Esophagus squamous epithelium (tissue), 5 donors: ENCODE results near the gene CH25H. TPM values are rescaled to one million over a fixed set of nuclear protein-coding genes. Genes with fewer than 3 reads are reported as not detected.
A peak's percentile ranks its signal among the peaks of the same experiment; 100 is the strongest.
"Not testable (repeated sequence)": the region's sequence is repeated elsewhere in the genome, so short reads cannot be mapped to it uniquely, and the experiment has no call there.

ENCODE experiments used
- DNase-seq: peaks from one replicate; lab custom pipeline; 2025; lab: John Stamatoyannopoulos, UW
- H3K27ac ChIP-seq, 4 donors: fragments of 200-600 bp; sonication (generic); one replicate each; pipeline ENCODE4 v1.5.1; 2016 to 2019; ENCODE audit warnings: mild to moderate bottlenecking in 1 of 4
- H3K27me3 ChIP-seq, 4 donors: fragments of 200-600 bp; sonication (generic); 1 replicate in 3 of 4; 2 replicates in 1 of 4; pipeline versions ENCODE4 v1.5.1 to v1.6.0; 2017 to 2021; ENCODE audit warnings: antibody characterized with exemption in 1 of 4
- H3K36me3 ChIP-seq, 3 donors: fragments of 200-600 bp; sonication (generic); one replicate each; pipeline ENCODE4 v1.5.1; 2016 to 2019
- H3K4me1 ChIP-seq, 3 donors: fragments of 200-600 bp; sonication (generic); one replicate each; pipeline ENCODE4 v1.5.1; 2017 to 2019
- H3K4me3 ChIP-seq, 4 donors: fragments of 200-600 bp; sonication (generic); 1 replicate in 3 of 4; 2 replicates in 1 of 4; pipeline ENCODE4 v1.5.1; 2016 to 2019; ENCODE audit warnings: mild to moderate bottlenecking in 2 of 4, moderate library complexity in 1 of 4
- H3K9me3 ChIP-seq, 3 donors: fragments of 200-600 bp; sonication (generic); one replicate each; pipeline ENCODE4 v1.5.1; 2016 to 2019
- POLR2A ChIP-seq, 4 donors: fragments of 450-650 bp; IDR thresholded peaks; one replicate each; pipeline ENCODE4 v1.6.1; 2017; ENCODE audit warnings: antibody characterized with exemption in 4 of 4, mild to moderate bottlenecking in 4 of 4, moderate library complexity in 3 of 4
- WGBS, 2 donors: methylation state at CpG; one replicate each; pipeline ENCODE4 v1.1.5; 2018; 5-methylcytosine and 5-hydroxymethylcytosine counted together
- intact Hi-C: fragments of 100-400 bp; cut with DNase I; formaldehyde crosslinking; loops from one replicate; pipeline ENCODE4 v1.15.0; 2022
- total RNA-seq, 4 donors: library from RNA; depleted of rRNA; stranded (reverse); fragments of >200 nt; gene quantifications; one replicate each; pipeline ENCODE4 v1.1.0, GENCODE V29; 2016
- TF ChIP-seq, protein P1 (sequence below), 6 experiments: fragments of 450-650 bp in 4 of 6; fragments of 200-600 bp in 2 of 6; sonication (generic) in 2 of 6; IDR thresholded peaks; one replicate each; pipeline ENCODE4 v1.5.1; 2016 to 2019; ENCODE audit warnings: antibody characterized with exemption in 6 of 6, mild to moderate bottlenecking in 4 of 6, moderate library complexity in 4 of 6
- donor health status: DM: yes; HTN: yes; CAD: no.

Gene CH25H, protein sequence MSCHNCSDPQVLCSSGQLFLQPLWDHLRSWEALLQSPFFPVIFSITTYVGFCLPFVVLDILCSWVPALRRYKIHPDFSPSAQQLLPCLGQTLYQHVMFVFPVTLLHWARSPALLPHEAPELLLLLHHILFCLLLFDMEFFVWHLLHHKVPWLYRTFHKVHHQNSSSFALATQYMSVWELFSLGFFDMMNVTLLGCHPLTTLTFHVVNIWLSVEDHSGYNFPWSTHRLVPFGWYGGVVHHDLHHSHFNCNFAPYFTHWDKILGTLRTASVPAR
- total RNA-seq, result 10 to 100 TPM in 2 of 4 donors, 1 to 10 TPM in 2; 6.4 to 27.8 (median 11.5) TPM

DNA sequence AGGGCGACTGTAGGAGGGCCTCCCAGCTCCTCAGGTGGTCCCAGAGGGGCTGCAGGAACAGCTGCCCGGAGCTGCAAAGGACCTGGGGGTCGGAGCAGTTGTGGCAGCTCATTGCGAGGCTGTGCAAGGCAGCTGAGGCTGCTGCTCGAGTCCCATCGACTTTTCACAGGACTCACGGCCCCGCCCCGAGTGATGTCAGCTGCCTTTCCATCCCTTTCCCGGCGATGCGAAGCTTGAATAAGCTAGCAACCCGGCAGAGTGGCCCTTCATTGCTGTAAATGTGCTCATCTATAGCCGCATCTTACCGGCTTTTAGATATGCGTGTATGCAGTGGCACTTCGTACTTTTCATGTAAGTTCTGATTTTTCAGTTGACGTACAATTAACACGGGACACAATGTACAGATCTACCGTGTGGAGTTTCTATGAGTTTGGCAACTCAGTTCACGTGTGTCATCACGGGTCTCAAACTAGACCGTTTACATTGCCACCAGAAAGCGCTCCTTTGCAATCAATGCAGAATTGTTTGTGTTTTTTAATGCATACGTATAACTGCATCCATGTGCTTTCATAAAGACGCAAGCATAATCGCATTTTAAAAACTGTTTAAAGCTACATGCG, at the start of gene CH25H:
TSS of gene CH25H (minus strand) at position 137 of the 620 bp plus-strand sequence. CDS start at position 112, 25 bp downstream.
- DNase-seq, result no peak
- H3K27me3 ChIP-seq, result peaks cover 0 to 11% (median 0%) of the 10 kb centered on the region in 4 donors
- H3K4me1 ChIP-seq, result peaks cover 17 to 63% (median 24%) of the 10 kb centered on the region in 3 donors
- TF ChIP-seq, protein P1, sequence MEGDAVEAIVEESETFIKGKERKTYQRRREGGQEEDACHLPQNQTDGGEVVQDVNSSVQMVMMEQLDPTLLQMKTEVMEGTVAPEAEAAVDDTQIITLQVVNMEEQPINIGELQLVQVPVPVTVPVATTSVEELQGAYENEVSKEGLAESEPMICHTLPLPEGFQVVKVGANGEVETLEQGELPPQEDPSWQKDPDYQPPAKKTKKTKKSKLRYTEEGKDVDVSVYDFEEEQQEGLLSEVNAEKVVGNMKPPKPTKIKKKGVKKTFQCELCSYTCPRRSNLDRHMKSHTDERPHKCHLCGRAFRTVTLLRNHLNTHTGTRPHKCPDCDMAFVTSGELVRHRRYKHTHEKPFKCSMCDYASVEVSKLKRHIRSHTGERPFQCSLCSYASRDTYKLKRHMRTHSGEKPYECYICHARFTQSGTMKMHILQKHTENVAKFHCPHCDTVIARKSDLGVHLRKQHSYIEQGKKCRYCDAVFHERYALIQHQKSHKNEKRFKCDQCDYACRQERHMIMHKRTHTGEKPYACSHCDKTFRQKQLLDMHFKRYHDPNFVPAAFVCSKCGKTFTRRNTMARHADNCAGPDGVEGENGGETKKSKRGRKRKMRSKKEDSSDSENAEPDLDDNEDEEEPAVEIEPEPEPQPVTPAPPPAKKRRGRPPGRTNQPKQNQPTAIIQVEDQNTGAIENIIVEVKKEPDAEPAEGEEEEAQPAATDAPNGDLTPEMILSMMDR (IDR thresholded peaks at IDR 0.05), result peak in 1 of 6 experiments; percentile 3
- TF ChIP-seq POLR2A (IDR thresholded peaks at IDR 0.05), result peak in 2 of 4 donors; percentile 76 to 86
- peak within 1 kb of the TSS; percentile 38 to 79 (median 62) for H3K4me3 ChIP-seq
- no peaks in the 10 kb centered on the region for H3K36me3 ChIP-seq
- H3K9me3 ChIP-seq, result no peaks in the 10 kb centered on the region
- intact Hi-C loops, result no loop called here
- WGBS, 2 donors, result 0 to 1% methylated on average over 21 to 25 of the region's 28 CpGs
- peak within 1 kb of the TSS; percentile 80 to 95 (median 92) for H3K27ac ChIP-seq

DNA sequence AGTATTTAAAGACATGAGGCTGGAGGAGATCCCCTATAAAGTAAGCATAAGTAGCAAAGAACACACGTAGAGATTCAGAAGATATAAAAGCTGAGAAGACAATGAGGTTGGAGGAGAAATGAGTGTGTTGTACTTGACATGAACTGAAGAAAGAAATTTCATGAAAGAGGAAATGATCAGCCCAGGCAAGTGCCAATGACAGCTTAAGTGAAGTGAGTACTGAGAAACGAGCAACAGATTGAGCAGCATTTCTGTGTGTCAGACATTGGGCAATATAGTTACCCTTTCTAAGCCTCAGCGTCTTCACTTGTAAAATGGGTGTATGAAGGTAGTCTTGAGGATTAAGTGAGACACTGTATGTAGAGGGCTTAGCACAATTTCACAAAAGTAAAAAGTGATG, 49.2 kb upstream of the CH25H start:
- WGBS, 2 donors, result 57 to 68% methylated on average over 3 of the region's 3 CpGs
- H3K4me1 ChIP-seq, result peaks cover 0 to 20% (median 0%) of the 10 kb centered on the region in 3 donors
- H3K9me3 ChIP-seq, result peaks cover 0 to 9% (median 5%) of the 10 kb centered on the region in 3 donors
- H3K27ac ChIP-seq, result peak overlapping the region in 1 of 4 donors; percentile 2
- no peaks in the 10 kb centered on the region for H3K27me3 ChIP-seq
- no peak for DNase-seq
- intact Hi-C loops, result no loop called here
- TF ChIP-seq, protein P1 (IDR thresholded peaks at IDR 0.05), result no peak
- TF ChIP-seq POLR2A (IDR thresholded peaks at IDR 0.05), result no peak
- H3K4me3 ChIP-seq, result no peak overlapping the region
- no peaks in the 10 kb centered on the region for H3K36me3 ChIP-seq

DNA sequence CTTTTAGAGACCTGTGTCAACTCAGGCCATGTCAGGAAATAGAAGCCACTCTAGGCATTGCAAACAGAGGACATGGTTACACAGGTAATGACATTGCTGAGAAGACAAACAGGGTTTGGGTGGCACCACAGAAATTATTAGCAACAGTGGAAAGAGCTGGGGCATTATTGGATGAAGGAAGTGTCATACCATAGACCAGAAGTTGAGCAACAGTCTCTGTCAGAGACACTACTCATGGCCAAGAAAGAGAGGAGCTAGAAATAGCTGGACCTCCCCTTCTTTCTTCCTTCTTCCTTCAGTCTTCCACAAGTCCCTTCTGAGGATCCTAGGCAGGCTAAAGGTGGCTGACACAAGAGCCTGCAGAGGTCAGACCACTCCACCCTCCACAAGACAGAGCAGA, 48.7 kb upstream of the CH25H start:
- no peak for DNase-seq
- Histone ChIP-seq H3K27ac (no peak overlapping the region), H3K27me3 (no peaks in the 10 kb centered on the region), H3K9me3 (peaks cover 0 to 9% (median 5%) of the 10 kb centered on the region in 3 donors), H3K36me3 (no peaks in the 10 kb centered on the region), H3K4me3 (no peak overlapping the region), H3K4me1 (peaks cover 3 to 24% (median 3%) of the 10 kb centered on the region in 3 donors)
- TF ChIP-seq, protein P1 (IDR thresholded peaks at IDR 0.05), result no peak
- no peak for TF ChIP-seq POLR2A (IDR thresholded peaks at IDR 0.05)
- intact Hi-C loops, result no loop called here

DNA sequence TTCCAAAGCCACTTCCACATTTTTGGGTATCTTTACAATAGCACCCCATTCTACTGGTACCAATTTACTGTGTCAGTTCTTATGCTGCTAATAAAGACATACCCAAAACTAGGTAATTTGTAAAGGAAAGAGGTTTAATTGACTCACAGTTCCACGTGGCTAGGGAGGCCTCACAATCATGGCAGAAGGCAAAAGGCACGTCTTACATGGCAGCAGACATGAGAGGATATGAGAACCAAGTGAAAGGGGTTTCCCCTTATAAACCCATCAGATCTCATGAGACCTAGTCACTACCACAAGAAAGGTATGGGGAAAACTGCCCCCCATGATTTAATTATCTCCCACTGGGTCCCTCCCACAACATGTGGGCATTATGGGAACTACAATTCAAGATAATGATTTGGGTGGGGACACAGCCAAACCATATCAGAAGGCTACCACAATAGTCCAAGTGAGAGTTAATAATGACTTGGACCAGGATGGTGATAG, 48.0 kb upstream of the CH25H start:
- intact Hi-C loops, result not testable (repeated sequence)
- 47 to 73% methylated on average over 2 of the region's 2 CpGs for WGBS, 2 donors

DNA sequence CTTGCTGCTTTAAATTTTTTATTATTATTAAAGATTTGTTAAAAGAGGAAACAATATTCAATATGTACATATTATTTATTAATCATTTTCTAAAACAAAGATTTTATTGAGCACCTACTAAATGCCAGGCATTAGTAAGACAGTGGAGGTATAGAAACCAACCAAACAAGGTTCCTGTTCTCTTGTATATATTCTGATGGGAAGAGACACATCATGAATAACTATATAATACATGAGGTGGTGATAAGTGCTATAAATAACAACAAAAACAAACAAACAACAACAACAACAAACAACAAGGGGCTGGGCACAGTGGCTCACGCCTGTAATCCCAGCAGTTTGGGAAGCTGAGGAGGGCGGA, 45.1 kb upstream of the CH25H start:
- H3K4me3 ChIP-seq, result peak overlapping the region; percentile 83 to 98 (median 89)
- H3K36me3 ChIP-seq, result no peaks in the 10 kb centered on the region
- no peaks in the 10 kb centered on the region for H3K27me3 ChIP-seq
- intact Hi-C loops, result no loop called here
- peaks cover 9 to 25% (median 9%) of the 10 kb centered on the region in 3 donors for H3K4me1 ChIP-seq
- DNase-seq, result no peak
- peak overlapping the region in 2 of 4 donors; percentile 86 to 91 for H3K27ac ChIP-seq
- TF ChIP-seq, protein P1 (IDR thresholded peaks at IDR 0.05), result no peak
- TF ChIP-seq POLR2A (IDR thresholded peaks at IDR 0.05), result no peak
- WGBS, 2 donors, result 81 to 89% methylated on average over 2 of the region's 2 CpGs
- peaks cover 0 to 9% (median 5%) of the 10 kb centered on the region in 3 donors for H3K9me3 ChIP-seq

More for the DNA sequence above, 48.0 kb upstream of the CH25H start:
- not testable (repeated sequence) for H3K9me3 ChIP-seq, H3K27ac ChIP-seq, H3K4me3 ChIP-seq, DNase-seq, H3K36me3 ChIP-seq, H3K27me3 ChIP-seq
- peaks cover 9 to 26% (median 9%) of the 10 kb centered on the region in 3 donors for H3K4me1 ChIP-seq
